ENCODE results near the gene TNIP1.

- TF ChIP-seq CTCF (IDR thresholded peaks at IDR 0.05) (no peak), POLR2A (IDR thresholded peaks at IDR 0.05) (peak; percentile 47 to 91)
Observed at GRCh38 chr5:151075698-151076331, 5.0 kb downstream of the TNIP1 start.
